Measurements from ENCODE around the gene CFAP206.
A peak's percentile ranks its signal among the peaks of the same experiment; 100 is the strongest.

CFAP206 gene

GRCh38 chr6:87407901-87408720 is at the start of gene CFAP206:
CFAP206 (plus strand) TSS chr6:87407972; CDS start chr6:87409840, 1,868 bp downstream.
- H3K36me3 Mint-ChIP-seq (ENCODE audit: insufficient read depth), result peaks cover 11% of the 10 kb centered on the region
- peak; percentile 76 for ATAC-seq (replicated peaks; ENCODE audit: extremely low read depth, poor library complexity, severe bottlenecking)
- H3K9me3 Mint-ChIP-seq, result no peaks in the 10 kb centered on the region
- peak; percentile 58 to 69 for DNase-seq (ENCODE audit: low spot score in 2 of 2)
- H3K27me3 Mint-ChIP-seq, result peaks cover 28% of the 10 kb centered on the region
- H3K27ac Mint-ChIP-seq (ENCODE audit: low read depth), result peak within 1 kb of the TSS; percentile 64
- H3K4me1 Mint-ChIP-seq, result no peaks in the 10 kb centered on the region
- H3K4me3 Mint-ChIP-seq, result peak within 1 kb of the TSS; percentile 75

GRCh38 chr6:87364602-87365252 is 43.0 kb upstream of the CFAP206 start:
- H3K27me3 Mint-ChIP-seq, result no peaks in the 10 kb centered on the region
- no peak overlapping the region for H3K27ac Mint-ChIP-seq (ENCODE audit: low read depth)
- DNase-seq (ENCODE audit: low spot score in 2 of 2) (no peak), ATAC-seq (replicated peaks; ENCODE audit: extremely low read depth, poor library complexity, severe bottlenecking) (no peak)
- no peaks in the 10 kb centered on the region for H3K4me1 Mint-ChIP-seq
- H3K4me3 Mint-ChIP-seq, result no peak overlapping the region
- no peaks in the 10 kb centered on the region for H3K36me3 Mint-ChIP-seq (ENCODE audit: insufficient read depth)
- peaks cover 2% of the 10 kb centered on the region for H3K9me3 Mint-ChIP-seq

- Mint-ChIP-seq H3K27ac (ENCODE audit: low read depth) (no peak overlapping the region), H3K36me3 (ENCODE audit: insufficient read depth) (no peaks in the 10 kb centered on the region), H3K4me1 (no peaks in the 10 kb centered on the region), H3K9me3 (peaks cover 5% of the 10 kb centered on the region), H3K4me3 (no peak overlapping the region), H3K27me3 (no peaks in the 10 kb centered on the region)
- ATAC-seq (replicated peaks; ENCODE audit: extremely low read depth, poor library complexity, severe bottlenecking) (no peak), DNase-seq (ENCODE audit: low spot score in 2 of 2) (no peak)
Measured at GRCh38 chr6:87366072-87366827, 41.5 kb upstream of the CFAP206 start.

- no peak overlapping the region for H3K27ac Mint-ChIP-seq (ENCODE audit: low read depth)
- DNase-seq (ENCODE audit: low spot score in 2 of 2), result no peak
- no peaks in the 10 kb centered on the region for H3K36me3 Mint-ChIP-seq (ENCODE audit: insufficient read depth)
- ATAC-seq (replicated peaks; ENCODE audit: extremely low read depth, poor library complexity, severe bottlenecking), result no peak
- H3K9me3 Mint-ChIP-seq, result peaks cover 5% of the 10 kb centered on the region
- no peaks in the 10 kb centered on the region for H3K27me3 Mint-ChIP-seq
- no peak overlapping the region for H3K4me3 Mint-ChIP-seq
- H3K4me1 Mint-ChIP-seq, result no peaks in the 10 kb centered on the region
Measured at GRCh38 chr6:87366899-87367298, 40.9 kb upstream of the CFAP206 start.

- no peaks in the 10 kb centered on the region for H3K4me1 Mint-ChIP-seq
- ATAC-seq (replicated peaks; ENCODE audit: extremely low read depth, poor library complexity, severe bottlenecking) (no peak), DNase-seq (ENCODE audit: low spot score in 2 of 2) (no peak)
- no peaks in the 10 kb centered on the region for H3K27me3 Mint-ChIP-seq
- H3K4me3 Mint-ChIP-seq, result no peak overlapping the region
- H3K27ac Mint-ChIP-seq (ENCODE audit: low read depth), result no peak overlapping the region
- no peaks in the 10 kb centered on the region for H3K36me3 Mint-ChIP-seq (ENCODE audit: insufficient read depth)
- H3K9me3 Mint-ChIP-seq, result peaks cover 5% of the 10 kb centered on the region
Measured at GRCh38 chr6:87373377-87373776, 34.4 kb upstream of the CFAP206 start.

GRCh38 chr6:87375315-87375714 is 32.5 kb upstream of the CFAP206 start:
- no peaks in the 10 kb centered on the region for H3K9me3 Mint-ChIP-seq
- ATAC-seq (replicated peaks; ENCODE audit: extremely low read depth, poor library complexity, severe bottlenecking), result no peak
- no peak overlapping the region for H3K4me3 Mint-ChIP-seq
- no peak for DNase-seq (ENCODE audit: low spot score in 2 of 2)
- H3K36me3 Mint-ChIP-seq (ENCODE audit: insufficient read depth), result no peaks in the 10 kb centered on the region
- H3K4me1 Mint-ChIP-seq, result no peaks in the 10 kb centered on the region
- H3K27me3 Mint-ChIP-seq, result no peaks in the 10 kb centered on the region
- H3K27ac Mint-ChIP-seq (ENCODE audit: low read depth), result no peak overlapping the region

- H3K4me3 Mint-ChIP-seq, result no peak overlapping the region
- H3K9me3 Mint-ChIP-seq, result no peaks in the 10 kb centered on the region
- no peak overlapping the region for H3K27ac Mint-ChIP-seq (ENCODE audit: low read depth)
- no peaks in the 10 kb centered on the region for H3K36me3 Mint-ChIP-seq (ENCODE audit: insufficient read depth)
- no peak for ATAC-seq (replicated peaks; ENCODE audit: extremely low read depth, poor library complexity, severe bottlenecking)
- H3K27me3 Mint-ChIP-seq, result no peaks in the 10 kb centered on the region
- no peaks in the 10 kb centered on the region for H3K4me1 Mint-ChIP-seq
- no peak for DNase-seq (ENCODE audit: low spot score in 2 of 2)
Measured at GRCh38 chr6:87376643-87377042, 31.1 kb upstream of the CFAP206 start.

- H3K27ac Mint-ChIP-seq (ENCODE audit: low read depth), result no peak overlapping the region
- no peak overlapping the region for H3K4me3 Mint-ChIP-seq
- no peak for DNase-seq (ENCODE audit: low spot score in 2 of 2)
Measured at GRCh38 chr6:87378947-87379346, 28.8 kb upstream of the CFAP206 start.

GRCh38 chr6:87382861-87383260 is 24.9 kb upstream of the CFAP206 start:
- H3K36me3 Mint-ChIP-seq (ENCODE audit: insufficient read depth), result no peaks in the 10 kb centered on the region
- DNase-seq (ENCODE audit: low spot score in 2 of 2), result no peak
- no peak overlapping the region for H3K4me3 Mint-ChIP-seq

More at GRCh38 chr6:87378947-87379346, 28.8 kb upstream of the CFAP206 start:
- Mint-ChIP-seq H3K4me1 (no peaks in the 10 kb centered on the region), H3K27me3 (no peaks in the 10 kb centered on the region), H3K36me3 (ENCODE audit: insufficient read depth) (no peaks in the 10 kb centered on the region), H3K9me3 (no peaks in the 10 kb centered on the region)
- no peak for ATAC-seq (replicated peaks; ENCODE audit: extremely low read depth, poor library complexity, severe bottlenecking)

GRCh38 chr6:87384038-87384437 is 23.7 kb upstream of the CFAP206 start:
- H3K4me3 Mint-ChIP-seq, result no peak overlapping the region
- DNase-seq (ENCODE audit: low spot score in 2 of 2) (no peak), ATAC-seq (replicated peaks; ENCODE audit: extremely low read depth, poor library complexity, severe bottlenecking) (no peak)
- H3K27me3 Mint-ChIP-seq, result no peaks in the 10 kb centered on the region
- H3K4me1 Mint-ChIP-seq, result no peaks in the 10 kb centered on the region
- H3K9me3 Mint-ChIP-seq, result no peaks in the 10 kb centered on the region
- H3K27ac Mint-ChIP-seq (ENCODE audit: low read depth), result no peak overlapping the region
- H3K36me3 Mint-ChIP-seq (ENCODE audit: insufficient read depth), result no peaks in the 10 kb centered on the region

More at GRCh38 chr6:87382861-87383260, 24.9 kb upstream of the CFAP206 start:
- ATAC-seq (replicated peaks; ENCODE audit: extremely low read depth, poor library complexity, severe bottlenecking), result no peak
- no peaks in the 10 kb centered on the region for H3K9me3 Mint-ChIP-seq
- no peaks in the 10 kb centered on the region for H3K4me1 Mint-ChIP-seq
- no peak overlapping the region for H3K27ac Mint-ChIP-seq (ENCODE audit: low read depth)
- H3K27me3 Mint-ChIP-seq, result no peaks in the 10 kb centered on the region

GRCh38 chr6:87384449-87384848 is 23.3 kb upstream of the CFAP206 start:
- no peaks in the 10 kb centered on the region for H3K36me3 Mint-ChIP-seq (ENCODE audit: insufficient read depth)
- H3K4me1 Mint-ChIP-seq, result no peaks in the 10 kb centered on the region
- DNase-seq (ENCODE audit: low spot score in 2 of 2) (no peak), ATAC-seq (replicated peaks; ENCODE audit: extremely low read depth, poor library complexity, severe bottlenecking) (no peak)
- H3K9me3 Mint-ChIP-seq, result no peaks in the 10 kb centered on the region
- H3K27ac Mint-ChIP-seq (ENCODE audit: low read depth), result no peak overlapping the region
- no peaks in the 10 kb centered on the region for H3K27me3 Mint-ChIP-seq
- H3K4me3 Mint-ChIP-seq, result no peak overlapping the region

GRCh38 chr6:87391334-87391733 is 16.4 kb upstream of the CFAP206 start:
- ATAC-seq (replicated peaks; ENCODE audit: extremely low read depth, poor library complexity, severe bottlenecking) (no peak), DNase-seq (ENCODE audit: low spot score in 2 of 2) (no peak)
- no peaks in the 10 kb centered on the region for H3K27me3 Mint-ChIP-seq
- no peak overlapping the region for H3K27ac Mint-ChIP-seq (ENCODE audit: low read depth)
- H3K4me3 Mint-ChIP-seq, result no peak overlapping the region
- H3K9me3 Mint-ChIP-seq, result no peaks in the 10 kb centered on the region
- H3K36me3 Mint-ChIP-seq (ENCODE audit: insufficient read depth), result no peaks in the 10 kb centered on the region
- H3K4me1 Mint-ChIP-seq, result no peaks in the 10 kb centered on the region

All from central memory CD8-positive, alpha-beta T cell (primary cell).